Calu3 (cell line): ENCODE measurements around the gene SCGB2B2. TPM values are rescaled to one million over a fixed set of nuclear protein-coding genes. Genes with fewer than 3 reads are reported as not detected.
A peak's percentile ranks its signal among the peaks of the same experiment; 100 is the strongest.
"Not testable (repeated sequence)": the region's sequence is repeated elsewhere in the genome, so short reads cannot be mapped to it uniquely, and the experiment has no call there.

ENCODE experiments used
- BruUV-seq: library from RNA; stranded (reverse); fragments of 400-500 nt; replicated peaks from 2 replicates; lab custom pipeline; 2021; lab: Mats Ljungman, UMichigan
- CTCF ChIA-PET: fragments of 300-600 bp; sonication (Branson Sonifier 250); formaldehyde crosslinking; loops from one replicate; lab custom pipeline; 2022; ENCODE audit warnings: antibody characterized with exemption; lab: Charles Lee
- DNase-seq: peaks from one replicate; pipeline ENCODE4 v3.0.0; 2022
- H3K27ac Mint-ChIP-seq: one replicate; pipeline ENCODE4 v1.8.0; 2022; ENCODE audit warnings: mixed read lengths; ENCODE audit not compliant: unreplicated experiment
- H3K27me3 Mint-ChIP-seq: one replicate; pipeline ENCODE4 v1.8.0; 2022; ENCODE audit warnings: mixed read lengths; ENCODE audit not compliant: unreplicated experiment
- H3K36me3 Mint-ChIP-seq: one replicate; pipeline ENCODE4 v1.8.0; 2022; ENCODE audit warnings: mild to moderate bottlenecking, moderate library complexity, mixed read lengths; ENCODE audit not compliant: insufficient read depth, unreplicated experiment
- H3K4me1 Mint-ChIP-seq: one replicate; pipeline ENCODE4 v1.8.0; 2022; ENCODE audit warnings: mild to moderate bottlenecking, low read depth, mixed read lengths; ENCODE audit not compliant: unreplicated experiment
- H3K4me3 Mint-ChIP-seq: one replicate; pipeline ENCODE4 v1.8.0; 2022; ENCODE audit warnings: mild to moderate bottlenecking, low read depth, moderate library complexity, mixed read lengths; ENCODE audit not compliant: unreplicated experiment
- H3K9me3 Mint-ChIP-seq: one replicate; pipeline ENCODE4 v1.8.0; 2022; ENCODE audit warnings: low read depth, mixed read lengths; ENCODE audit not compliant: unreplicated experiment
- intact Hi-C: fragments of 100-400 bp; cut with micrococcal nuclease; formaldehyde crosslinking; loops from one replicate; pipeline ENCODE4 v1.10.0; 2022; ENCODE audit not compliant: unreplicated experiment
- total RNA-seq: library from RNA; stranded (reverse); gene quantifications from 2 replicates; pipeline ENCODE4 v1.2.3, GENCODE V29; 2022
- TF ChIP-seq, protein P1 (sequence below): fragments of 200-600 bp; IDR thresholded peaks from one replicate; pipeline ENCODE4 v1.8.0; 2022; ENCODE audit warnings: antibody characterized with exemption; ENCODE audit not compliant: unreplicated experiment

The SCGB2B2 gene
- total RNA-seq, 1 experiment from 2014 or later = 0.40 TPM

DNA sequence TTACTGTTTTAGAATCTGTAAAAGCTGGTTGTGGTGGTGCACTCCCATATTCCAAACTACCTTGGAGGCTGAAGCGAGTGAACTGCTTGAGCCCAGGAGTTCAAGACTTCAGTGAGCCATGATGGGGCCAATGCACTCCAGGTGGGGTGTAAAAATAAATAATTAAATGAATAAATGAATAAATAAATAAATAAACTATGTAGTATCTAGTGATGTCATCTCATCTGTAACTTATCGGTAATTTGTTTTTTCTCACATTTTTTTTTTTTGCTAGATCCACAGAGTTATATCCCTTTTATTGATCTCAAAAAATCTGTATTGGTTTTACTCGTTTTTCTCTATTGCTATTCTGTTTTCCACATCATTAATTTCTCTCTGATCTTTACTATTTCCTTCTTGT is 5.0 kb downstream of the SCGB2B2 start:
- no peak for DNase-seq
- TF ChIP-seq, protein P1, sequence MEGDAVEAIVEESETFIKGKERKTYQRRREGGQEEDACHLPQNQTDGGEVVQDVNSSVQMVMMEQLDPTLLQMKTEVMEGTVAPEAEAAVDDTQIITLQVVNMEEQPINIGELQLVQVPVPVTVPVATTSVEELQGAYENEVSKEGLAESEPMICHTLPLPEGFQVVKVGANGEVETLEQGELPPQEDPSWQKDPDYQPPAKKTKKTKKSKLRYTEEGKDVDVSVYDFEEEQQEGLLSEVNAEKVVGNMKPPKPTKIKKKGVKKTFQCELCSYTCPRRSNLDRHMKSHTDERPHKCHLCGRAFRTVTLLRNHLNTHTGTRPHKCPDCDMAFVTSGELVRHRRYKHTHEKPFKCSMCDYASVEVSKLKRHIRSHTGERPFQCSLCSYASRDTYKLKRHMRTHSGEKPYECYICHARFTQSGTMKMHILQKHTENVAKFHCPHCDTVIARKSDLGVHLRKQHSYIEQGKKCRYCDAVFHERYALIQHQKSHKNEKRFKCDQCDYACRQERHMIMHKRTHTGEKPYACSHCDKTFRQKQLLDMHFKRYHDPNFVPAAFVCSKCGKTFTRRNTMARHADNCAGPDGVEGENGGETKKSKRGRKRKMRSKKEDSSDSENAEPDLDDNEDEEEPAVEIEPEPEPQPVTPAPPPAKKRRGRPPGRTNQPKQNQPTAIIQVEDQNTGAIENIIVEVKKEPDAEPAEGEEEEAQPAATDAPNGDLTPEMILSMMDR = no peak
- peaks cover 5% of the 10 kb centered on the region for H3K9me3 Mint-ChIP-seq
- H3K36me3 Mint-ChIP-seq = peaks cover 13% of the 10 kb centered on the region
- no peaks in the 10 kb centered on the region for H3K27me3 Mint-ChIP-seq
- no TSS peak for BruUV-seq
- CTCF ChIA-PET = no interaction called here
- H3K27ac Mint-ChIP-seq = no peak overlapping the region
- no peaks in the 10 kb centered on the region for H3K4me1 Mint-ChIP-seq
- H3K4me3 Mint-ChIP-seq = no peak overlapping the region
- intact Hi-C loops = no loop called here

DNA sequence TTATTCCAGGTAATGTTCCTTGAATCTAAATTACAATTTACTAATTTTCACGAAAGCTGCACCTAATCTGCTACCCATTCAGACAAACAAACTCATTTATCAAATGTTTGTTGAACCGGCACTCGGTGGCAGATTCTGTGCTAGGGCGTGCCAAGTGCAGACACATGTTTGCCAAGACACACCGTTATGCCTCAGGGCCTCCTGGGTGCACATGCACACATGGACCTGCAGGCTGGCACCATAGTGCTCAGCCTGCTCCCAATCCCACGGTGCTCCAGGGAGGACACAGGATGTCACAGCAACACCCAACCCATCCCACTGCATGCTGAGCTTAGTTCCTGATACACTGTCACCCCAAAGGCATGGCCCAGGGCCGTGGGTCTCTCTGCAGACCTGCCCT is 7.7 kb downstream of the SCGB2B2 start:
- no TSS peak for BruUV-seq
- TF ChIP-seq, protein P1 = no peak
- CTCF ChIA-PET = no interaction called here

DNA sequence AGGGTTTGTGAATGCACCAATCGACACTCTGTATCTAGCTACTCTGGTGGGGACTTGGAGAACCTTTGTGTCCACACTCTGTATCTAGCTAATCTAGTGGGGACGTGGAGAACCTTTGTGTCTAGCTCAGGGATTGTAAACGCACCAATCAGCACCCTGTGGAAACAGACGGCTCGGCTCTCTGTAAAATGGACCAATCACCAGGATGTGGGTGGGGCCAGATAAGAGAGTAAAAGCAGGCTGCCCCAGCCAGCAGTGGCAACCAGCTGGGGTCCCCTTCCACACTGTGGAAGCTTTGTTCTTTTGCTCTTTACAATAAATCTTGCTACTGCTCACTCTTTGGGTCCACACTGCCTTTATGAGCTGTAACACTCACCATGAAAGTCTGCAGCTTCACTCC is 8.3 kb downstream of the SCGB2B2 start:
- H3K27me3 Mint-ChIP-seq, H3K4me3 Mint-ChIP-seq, BruUV-seq, intact Hi-C loops, H3K4me1 Mint-ChIP-seq, CTCF ChIA-PET, H3K9me3 Mint-ChIP-seq, H3K27ac Mint-ChIP-seq, H3K36me3 Mint-ChIP-seq, DNase-seq: not testable (repeated sequence)

More for the DNA sequence above, 7.7 kb downstream of the SCGB2B2 start:
- Mint-ChIP-seq H3K9me3 (peaks cover 3% of the 10 kb centered on the region), H3K4me1 (no peaks in the 10 kb centered on the region), H3K27ac (no peak overlapping the region), H3K27me3 (no peaks in the 10 kb centered on the region), H3K4me3 (no peak overlapping the region), H3K36me3 (peaks cover 7% of the 10 kb centered on the region)
- intact Hi-C loops = no loop called here
- no peak for DNase-seq

DNA sequence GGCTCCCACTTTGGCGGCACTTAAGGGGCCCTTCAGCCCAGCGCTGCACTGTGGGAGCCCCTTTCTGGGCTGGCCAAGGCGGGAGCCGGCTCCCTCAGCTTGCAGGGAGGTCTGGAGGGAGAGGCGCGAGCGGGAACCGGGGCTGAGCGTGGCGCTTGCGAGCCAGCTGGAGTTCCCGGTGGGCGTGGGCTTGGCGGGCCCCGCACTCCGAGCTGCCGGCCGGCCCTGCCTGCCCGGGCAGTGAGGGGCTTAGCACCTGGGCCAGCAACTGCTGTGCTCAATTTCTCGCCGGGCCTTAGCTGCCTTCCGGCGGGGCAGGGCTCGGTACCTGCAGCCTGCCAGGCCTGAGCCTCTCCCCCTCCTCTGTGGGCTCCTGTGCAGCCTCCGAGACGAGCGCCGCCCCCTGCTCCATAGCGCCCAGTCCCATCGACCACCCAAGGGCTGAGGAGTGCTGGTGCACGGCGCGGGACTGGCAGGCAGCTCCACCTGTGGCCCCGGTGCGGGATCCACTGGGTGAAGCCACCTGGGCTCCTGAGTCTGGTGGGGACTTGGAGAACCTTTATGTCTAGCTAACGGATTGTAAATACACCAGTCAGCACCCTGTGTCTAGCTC is 8.8 kb downstream of the SCGB2B2 start:
- H3K27ac Mint-ChIP-seq, H3K9me3 Mint-ChIP-seq, H3K4me1 Mint-ChIP-seq, H3K27me3 Mint-ChIP-seq, DNase-seq, H3K36me3 Mint-ChIP-seq, CTCF ChIA-PET, intact Hi-C loops, BruUV-seq: not testable (repeated sequence)
- H3K4me3 Mint-ChIP-seq = peak overlapping the region; percentile 71

DNA sequence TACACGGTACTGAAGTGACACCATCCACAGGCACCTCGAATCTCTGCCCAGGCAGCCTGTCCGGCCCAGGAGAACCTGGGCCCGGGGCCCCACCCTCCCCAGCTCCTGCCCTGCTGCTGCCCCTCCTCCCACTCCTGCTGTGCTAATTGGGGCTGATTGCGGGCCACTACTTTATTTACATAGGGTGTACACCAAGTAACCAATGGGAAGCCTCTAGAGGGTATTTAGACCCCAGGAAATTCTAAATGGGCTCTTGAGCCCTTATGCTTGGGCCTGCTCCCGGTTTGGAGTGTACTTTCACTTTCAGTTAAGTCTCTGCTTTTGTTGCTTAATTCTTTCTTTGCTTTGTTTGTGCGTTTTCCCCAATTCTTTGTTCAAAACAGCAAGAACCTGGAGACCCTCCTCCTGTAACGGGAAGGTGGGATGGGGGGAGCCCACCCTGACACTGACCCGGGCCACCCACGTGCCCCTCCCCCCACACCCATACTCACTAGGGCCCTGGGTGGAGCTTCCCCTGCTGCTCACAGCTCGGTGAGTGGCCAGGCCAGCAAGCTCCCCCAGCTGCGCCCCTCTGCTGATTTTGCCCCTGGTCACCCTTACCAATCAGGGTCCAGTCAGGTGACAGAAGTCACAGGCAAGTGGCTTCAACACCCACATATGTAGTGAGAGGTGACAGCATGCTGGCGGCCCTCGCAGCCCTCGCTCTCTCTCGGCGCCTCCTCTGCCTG is 9.4 kb downstream of the SCGB2B2 start:
- Mint-ChIP-seq H3K27ac (peak overlapping the region; percentile 66), H3K4me3 (peak overlapping the region; percentile 71)

More for the DNA sequence above, 9.4 kb downstream of the SCGB2B2 start:
- CTCF ChIA-PET = interaction anchor here (1.1 kb wide), 1 partner anchor 8 kb away, joined by 3 read pairs; no protein-coding TSS in a partner anchor
- Mint-ChIP-seq H3K36me3 (peaks cover 7% of the 10 kb centered on the region), H3K9me3 (no peaks in the 10 kb centered on the region), H3K27me3 (no peaks in the 10 kb centered on the region), H3K4me1 (no peaks in the 10 kb centered on the region)
- BruUV-seq = no TSS peak
- DNase-seq = no peak
- intact Hi-C loops = no loop called here
- TF ChIP-seq, protein P1 = no peak
